NOMO-1 treated with DMSO at 0.1 percent for 48 hours (cell line): ENCODE results near the gene PRR16.
"Not testable (repeated sequence)": the region's sequence is repeated elsewhere in the genome, so short reads cannot be mapped to it uniquely, and the experiment has no call there.

Source experiments
- DNase-seq: peaks from one replicate; lab custom pipeline; 2025; ENCODE audit not compliant: unreplicated experiment; lab: John Stamatoyannopoulos, UW

Gene PRR16

DNA sequence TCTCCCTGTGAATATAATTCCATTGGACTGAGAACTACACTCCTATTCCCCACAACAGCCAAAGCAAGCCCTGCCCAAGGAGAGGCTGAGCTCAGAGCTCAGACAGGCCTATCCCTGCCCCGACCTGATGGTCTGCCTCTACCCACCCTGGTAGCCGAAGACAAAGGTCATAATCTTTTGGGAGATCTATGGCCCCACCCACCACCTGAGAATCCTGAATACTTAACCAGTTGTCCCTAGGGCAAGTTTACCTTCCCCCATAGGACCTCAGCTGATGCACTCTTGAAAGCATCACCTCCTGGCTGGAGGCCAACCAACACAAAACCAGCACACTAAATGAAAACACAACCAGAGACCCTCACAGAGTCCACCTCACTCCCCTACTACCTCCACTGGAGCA, 167.5 kb downstream of the PRR16 start:
- DNase-seq, result no peak

- no peak for DNase-seq
Observed at GRCh38 chr5:120632430-120632829, 168.3 kb downstream of the PRR16 start.

DNA sequence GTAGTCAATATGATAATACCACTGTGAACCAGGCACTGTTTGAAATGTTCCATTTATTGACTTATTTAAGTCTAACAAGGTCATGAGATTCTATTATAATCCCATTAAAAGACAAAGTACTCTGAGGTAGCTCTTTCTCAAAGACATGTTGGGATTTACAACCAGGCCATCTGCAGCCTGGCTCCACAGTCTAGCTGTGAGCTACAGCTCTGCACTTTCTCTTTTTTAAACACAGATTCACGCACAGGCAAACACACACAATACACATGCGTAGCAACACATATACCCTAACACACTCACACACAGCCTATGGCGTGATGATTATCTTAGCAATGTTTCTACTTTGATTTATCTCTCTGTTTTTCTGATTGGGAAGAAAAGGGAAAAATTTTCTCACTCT, 174.3 kb downstream of the PRR16 start:
- DNase-seq, result no peak

DNA sequence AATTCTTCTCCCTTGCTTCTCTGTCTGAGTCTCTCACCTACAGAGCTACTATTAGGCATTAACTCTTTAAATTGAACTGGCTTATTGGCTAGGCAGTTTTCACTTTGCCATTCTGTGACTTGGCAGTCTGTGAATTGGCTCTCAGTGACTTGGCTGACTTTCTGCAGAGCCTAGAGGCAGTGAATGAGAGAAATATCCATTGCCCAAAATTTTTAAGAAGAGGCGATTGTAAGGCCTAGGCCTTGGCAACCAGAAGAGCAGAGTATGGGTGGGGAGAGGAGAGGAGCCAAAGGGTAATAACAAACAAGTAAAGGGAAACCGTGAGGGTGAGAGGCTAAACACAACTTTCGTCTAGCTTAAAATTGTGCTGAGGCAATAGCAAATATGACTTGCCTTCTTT, 176.7 kb downstream of the PRR16 start:
- no peak for DNase-seq

DNA sequence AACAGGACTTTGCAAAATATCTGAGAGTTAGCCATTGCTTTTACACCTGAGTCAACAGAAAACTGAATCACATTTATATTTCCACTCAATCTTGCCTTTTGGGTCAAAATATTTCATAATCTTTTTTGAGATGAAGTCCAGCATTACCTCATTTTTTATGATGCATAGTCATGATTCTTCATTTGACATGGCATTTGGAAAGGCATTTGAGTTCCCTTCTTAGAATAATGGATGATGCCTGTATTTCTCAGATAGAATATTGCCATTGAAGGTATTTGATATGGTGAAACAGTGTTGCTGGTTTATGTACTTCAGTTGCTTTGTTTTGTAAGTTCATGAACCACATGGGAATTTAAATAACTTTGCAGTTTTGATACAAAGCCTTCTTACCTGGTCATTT, 180.4 kb downstream of the PRR16 start:
- DNase-seq, result no peak

DNA sequence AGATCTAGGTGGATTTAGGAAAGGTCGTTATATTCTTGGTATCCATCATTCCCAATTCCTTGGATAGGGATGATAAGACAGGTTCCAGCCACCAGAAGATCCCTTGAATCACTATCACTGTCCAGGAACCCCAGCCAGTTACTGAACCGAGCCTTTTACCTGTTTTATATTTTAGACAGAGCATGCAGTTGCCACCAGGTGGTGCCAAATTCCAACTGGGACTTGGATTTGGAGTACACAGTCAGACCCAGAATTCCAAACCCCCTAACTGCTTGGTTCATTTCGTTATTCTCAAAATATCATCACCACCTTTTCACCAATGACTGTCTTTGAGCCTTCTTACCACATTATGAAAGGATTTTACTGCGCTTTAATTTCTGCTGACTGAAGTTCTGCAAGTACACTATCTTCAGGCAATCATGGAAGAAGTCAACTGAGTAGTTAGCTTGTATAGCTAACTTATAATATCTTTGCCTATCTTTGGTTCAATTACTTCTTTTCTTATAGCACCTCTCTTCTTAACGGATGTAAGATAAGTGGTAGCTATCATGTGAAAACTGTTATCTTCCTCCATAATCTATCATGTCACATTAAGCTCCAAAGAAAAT, 191.8 kb downstream of the PRR16 start:
- DNase-seq, result no peak

DNA sequence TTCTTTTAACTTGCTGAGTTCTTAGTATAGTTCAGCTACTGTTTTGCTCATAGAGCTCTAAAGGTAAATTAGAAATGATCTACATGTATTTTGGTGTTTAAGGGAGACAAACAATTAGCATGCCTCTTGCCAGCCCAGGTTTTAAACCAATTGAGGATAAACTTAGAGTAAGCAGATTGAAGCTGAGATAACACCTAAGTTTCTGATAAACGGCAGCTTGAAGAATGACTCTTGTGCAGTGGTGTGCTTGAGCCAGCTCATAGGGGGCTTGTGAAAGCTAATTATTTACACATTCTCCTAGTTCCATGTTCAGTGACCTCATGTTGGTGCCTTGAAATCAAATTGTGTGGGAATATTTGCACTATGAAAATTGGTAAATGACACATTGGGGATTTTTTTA, 193.0 kb downstream of the PRR16 start:
- DNase-seq, result no peak

DNA sequence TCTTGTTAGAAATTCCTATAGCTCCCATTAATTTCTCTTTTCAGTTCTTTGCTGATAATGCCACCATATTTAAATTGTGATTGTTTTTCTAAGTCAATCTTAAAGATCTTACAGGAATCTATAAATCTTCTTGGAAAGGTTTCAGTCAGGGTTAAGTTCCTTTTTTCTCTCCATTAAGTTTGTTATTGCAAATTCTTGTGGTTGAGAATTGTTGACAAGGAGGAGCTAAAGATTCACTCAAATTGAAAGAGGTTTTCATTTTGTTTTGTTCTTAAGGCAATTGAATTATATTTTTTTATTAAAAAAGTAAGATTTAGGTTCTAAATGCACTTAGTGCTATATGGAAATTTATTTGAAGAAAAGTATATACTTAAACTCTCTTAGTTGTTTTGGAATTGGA, 213.4 kb downstream of the PRR16 start:
- peak; percentile 62 for DNase-seq

DNA sequence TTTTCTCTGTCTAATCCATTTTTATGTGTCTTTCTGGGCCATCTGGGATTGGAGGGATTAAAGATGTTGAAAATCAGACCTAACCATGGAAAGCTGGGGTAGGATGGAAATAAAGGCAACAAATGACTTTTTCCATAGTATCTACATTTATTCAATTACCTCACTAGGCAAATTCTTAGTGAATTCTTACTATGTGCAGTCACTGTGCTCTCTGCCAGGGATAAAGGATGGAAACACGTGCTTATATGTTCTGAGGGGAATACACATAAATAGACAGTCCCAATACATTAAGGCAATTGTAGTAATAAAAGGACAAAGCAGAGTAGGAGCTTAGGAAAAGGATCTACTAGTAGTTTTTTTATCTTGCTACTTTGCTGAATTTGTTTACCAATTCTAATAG, 214.2 kb downstream of the PRR16 start:
- no peak for DNase-seq

DNA sequence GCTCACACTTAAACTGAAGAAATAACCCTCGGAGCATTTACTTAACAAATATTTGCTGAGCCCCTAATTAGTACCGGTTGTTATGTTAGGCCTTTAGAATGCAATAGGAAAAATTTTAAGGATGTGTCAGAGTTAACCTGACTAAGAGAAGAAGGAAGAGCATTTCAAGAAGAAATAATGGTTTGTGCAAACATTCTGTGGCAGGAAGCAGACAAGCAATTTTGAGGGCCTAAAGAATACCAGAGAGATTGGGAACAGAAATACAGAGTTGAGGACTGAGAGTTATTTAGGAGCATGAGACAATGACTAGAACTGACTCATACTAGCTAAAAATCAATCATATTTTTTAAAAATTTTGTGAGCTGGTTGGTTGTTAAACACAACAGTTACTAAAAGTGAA, 218.8 kb downstream of the PRR16 start:
- no peak for DNase-seq

DNA sequence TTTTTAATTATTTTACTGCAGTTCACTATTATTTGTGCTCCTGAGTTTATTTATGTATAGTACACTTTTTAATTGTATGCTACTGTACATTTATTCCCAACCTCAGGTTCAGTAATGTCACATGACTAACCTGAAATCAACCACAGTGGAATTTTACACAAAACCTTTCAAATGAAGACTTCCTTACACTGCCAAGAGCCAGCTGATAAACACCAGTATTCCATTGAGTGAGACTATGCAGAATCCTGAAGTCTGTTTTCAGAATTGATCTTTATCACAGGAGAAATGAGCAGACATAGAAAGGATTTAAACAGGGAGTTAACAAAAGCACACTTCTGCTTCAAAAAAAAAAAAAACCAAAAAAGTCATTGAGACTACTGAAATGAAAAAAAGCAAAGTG, 219.5 kb downstream of the PRR16 start:
- no peak for DNase-seq

DNA sequence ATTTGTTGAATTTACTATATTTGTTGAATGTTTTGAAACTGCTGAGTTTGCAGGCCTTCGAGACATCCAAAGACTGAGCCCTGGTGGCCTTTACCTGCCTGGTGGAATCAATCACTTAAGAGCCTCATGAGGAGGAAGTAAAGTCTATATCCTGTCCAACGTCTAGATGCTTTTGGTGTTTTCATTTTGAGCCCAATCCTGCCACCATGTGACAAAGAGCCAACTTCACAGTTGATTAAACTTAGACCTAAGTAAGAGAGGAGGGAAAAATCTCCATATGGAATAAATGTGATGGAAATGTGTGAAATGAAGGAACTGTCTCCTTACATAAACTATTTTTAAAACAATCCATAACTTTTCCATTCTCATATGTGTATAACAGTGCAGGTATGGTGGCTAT, 220.1 kb downstream of the PRR16 start:
- peak; percentile 22 for DNase-seq

- no peak for DNase-seq
Observed at GRCh38 chr5:120684749-120685415, 220.8 kb downstream of the PRR16 start.

GRCh38 chr5:120690621-120691407, 226.7 kb downstream of the PRR16 start:
- no peak for DNase-seq

DNA sequence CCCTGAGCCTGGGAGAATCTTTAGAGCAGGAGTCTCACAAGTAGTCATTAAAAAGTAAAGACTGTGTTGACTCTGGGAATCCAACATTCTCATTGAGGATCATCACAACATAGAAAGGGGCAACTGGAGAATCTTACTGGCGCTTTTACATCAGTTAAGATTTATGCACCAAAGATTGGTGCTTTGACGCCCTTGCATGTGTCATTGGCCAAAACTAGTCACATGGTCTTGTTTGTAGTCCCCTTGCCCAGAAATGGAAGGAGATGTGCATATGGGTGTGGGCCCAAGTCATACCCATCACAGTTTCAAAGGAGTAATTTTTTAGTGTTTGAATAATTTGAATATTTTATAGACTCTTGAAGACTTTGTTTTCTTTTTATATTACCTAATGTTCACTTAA, 228.2 kb downstream of the PRR16 start:
- no peak for DNase-seq

DNA sequence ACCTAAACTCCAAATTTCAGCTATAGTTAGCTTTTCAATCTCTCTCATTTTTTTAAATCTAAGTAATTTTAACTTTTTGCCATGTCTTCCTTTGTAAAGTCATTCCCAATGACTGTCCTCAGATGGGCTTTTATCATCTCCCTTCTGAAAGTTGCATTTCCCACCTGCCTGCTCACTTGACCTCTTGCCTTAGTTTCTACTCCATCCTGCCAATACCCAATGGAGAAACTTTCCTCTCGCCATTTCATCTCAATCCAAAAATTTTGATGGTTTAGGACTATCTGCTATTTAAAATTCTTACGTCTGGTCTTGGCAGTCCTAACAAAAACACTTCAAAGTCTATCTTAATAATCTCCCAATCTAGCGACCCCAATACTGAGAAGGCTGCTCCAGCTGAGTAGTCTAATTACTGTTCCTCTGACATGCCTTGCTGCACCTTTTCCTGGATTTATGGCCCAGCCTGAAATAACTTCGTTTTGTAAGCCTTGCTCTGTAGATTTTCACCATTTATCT, 231.3 kb downstream of the PRR16 start:
- no peak for DNase-seq

GRCh38 chr5:120697147-120697546, 233.0 kb downstream of the PRR16 start:
- no peak for DNase-seq

DNA sequence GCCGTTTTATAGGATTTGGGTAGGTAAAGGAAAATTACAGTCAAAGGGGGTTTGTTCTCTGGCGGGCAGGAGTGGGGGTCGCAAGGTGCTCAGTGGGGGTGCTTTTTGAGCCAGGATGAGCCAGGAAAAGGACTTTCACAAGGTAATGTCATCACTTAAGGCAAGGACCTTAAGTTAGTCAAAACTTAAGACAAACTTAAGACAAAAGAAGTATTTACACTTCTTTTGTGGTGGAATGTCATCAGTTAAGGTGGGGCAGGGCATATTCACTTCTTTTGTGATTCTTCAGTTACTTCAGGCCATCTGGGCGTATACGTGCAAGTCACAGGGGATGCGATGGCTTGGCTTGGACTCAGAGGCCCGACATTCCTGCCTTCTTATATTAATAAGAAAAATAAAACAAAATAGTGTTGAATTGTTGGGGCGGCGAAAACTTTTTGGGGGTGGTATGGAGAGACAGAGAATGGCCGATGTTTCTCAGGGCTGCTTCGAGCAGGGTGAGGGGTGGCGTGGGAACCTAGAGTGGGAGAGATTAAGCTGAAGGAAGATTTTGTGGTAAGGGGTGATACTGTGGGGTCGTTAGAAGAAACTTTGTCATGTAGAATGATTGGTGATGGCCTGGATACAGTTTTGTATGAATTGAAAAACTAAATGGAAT, 233.7 kb downstream of the PRR16 start:
- not testable (repeated sequence) for DNase-seq

GRCh38 chr5:120700653-120701052, 236.6 kb downstream of the PRR16 start:
- not testable (repeated sequence) for DNase-seq

DNA sequence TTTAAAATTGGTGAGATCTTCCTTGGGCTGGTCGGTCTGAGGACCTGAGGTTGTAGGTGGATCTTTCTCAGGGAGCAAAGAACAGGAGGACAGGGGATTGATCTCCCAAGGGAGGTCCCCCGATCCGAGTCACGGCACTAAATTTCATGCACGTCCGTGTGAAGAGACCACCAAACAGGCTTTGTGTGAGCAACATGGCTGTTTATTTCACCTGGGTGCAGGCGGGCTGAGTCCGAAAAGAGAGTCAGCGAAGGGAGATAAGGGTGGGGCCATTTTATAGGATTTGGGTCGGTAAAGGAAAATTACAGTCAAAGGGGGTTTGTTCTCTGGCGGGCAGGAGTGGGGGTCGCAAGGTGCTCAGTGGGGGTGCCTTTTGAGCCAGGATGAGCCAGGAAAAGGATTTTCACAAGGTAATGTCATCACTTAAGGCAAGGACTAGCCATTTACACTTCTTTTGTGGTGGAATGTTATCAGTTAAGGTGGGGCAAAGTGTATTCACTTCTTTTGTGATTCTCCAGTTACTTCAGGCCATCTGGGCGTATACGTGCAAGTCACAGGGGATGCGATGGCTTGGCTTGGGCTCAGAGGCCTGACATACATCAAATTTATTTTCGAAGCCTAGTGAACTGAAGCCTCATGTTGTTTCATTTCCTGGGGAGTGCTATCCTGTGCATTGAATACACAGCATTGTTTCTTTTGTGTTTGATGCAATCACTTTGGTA, 238.9 kb downstream of the PRR16 start:
- DNase-seq, result not testable (repeated sequence)
